HG03457 (cell line): ENCODE measurements around the gene VAPB.

Experiments
- ATAC-seq: cut with Tn5 transposase; IDR thresholded peaks from one replicate; pipeline ENCODE4 v1.9.1; 2021; ENCODE audit warnings: moderate number of reproducible peaks; ENCODE audit not compliant: unreplicated experiment

The VAPB gene

DNA sequence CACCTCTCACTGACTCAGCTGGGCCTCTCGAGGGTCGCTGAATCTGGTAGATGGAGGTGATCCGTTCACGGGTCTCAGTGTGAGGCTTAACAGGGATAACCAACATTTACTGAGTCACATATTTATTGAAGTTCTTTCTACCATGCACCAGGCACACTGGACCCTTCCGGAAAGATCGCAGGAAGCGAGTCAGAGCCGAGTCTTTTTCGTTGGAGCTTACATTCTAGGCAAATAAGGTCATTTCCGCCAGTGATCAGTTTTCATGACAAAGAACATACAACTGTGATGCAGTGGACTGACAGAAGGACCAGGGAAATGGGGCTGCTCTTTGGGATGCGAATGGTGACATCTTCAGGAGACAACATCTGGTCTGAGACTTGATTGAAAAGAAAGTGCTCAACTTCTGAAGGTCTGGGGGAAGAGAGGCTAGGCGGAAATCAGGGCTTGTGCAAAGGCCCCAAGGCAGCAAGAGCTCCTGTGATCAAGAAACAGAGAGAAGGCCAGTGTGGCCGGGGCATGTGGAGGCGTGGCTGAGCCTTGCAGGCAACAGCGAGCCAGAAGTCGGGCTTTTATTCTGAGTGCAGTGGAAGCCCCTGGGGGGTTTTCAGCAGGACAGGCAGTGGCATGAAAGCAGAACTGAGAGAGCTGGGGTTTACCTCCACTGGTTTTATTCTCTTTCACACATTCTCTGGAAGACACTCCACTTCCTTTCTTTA is 69.5 kb downstream of the VAPB start:
- peak; percentile 90 for ATAC-seq

DNA sequence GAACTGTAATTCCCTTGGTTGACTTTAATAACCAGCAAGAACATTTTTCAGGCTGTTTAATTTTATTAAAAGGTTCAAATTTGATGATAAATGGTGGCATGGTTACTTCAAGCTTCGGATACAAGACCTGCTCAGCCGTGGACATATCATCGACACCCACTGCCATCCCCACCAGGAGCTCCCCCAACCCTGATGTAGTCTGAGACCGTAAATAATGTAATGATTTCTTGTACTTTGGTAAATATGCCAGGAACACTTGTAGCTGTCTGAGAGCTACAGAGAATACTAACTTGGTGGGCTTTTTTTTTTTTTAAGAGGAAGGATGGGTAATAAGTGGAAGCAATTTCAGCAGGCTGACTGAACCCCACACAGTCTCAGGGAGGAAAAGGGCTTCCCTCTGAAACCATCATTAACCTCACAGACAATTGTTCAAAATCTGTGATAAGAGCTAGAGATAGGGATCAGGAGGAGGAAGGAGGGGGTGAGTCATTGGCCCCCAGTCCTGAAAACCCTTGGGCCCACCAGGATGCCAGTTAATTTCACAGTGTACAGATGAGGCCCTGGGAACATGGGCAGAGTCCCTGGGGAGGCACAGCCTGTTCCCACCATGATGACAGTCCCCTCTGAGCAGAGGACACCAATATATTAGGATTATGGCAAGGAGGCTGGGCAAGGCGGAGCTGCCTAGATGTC is 70.2 kb downstream of the VAPB start:
- ATAC-seq: peak; percentile 10

GRCh38 chr20:58461104-58461503 is 72.1 kb downstream of the VAPB start:
- ATAC-seq: no peak

GRCh38 chr20:58461899-58462298 is 72.9 kb downstream of the VAPB start:
- no peak for ATAC-seq

DNA sequence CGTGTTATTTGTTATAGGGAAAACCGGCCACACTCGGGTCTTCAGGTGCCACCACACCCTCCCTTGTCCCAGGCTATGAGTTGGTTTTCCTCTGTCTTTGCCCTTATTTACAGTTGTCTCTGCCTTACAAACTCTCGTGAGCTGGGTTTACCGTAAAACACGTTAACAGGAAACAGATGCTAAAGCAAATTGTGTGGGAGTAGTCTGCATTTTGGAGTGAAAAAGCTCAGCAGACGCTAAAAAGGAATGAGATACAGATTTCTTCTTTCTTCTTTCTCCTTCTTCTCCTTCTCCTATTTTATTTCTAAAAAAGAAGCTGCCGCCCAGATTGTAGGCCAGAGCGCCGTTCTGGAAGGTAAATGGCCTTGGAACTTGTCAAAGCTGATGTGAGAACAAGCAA is 74.2 kb downstream of the VAPB start:
- no peak for ATAC-seq

- no peak for ATAC-seq
These were observed 75.8 kb downstream of the VAPB start for GRCh38 chr20:58464838-58465237.

- ATAC-seq: no peak
These were observed 77.2 kb downstream of the VAPB start for GRCh38 chr20:58466095-58466708.

GRCh38 chr20:58466729-58467571 is 77.9 kb downstream of the VAPB start:
- ATAC-seq: no peak

DNA sequence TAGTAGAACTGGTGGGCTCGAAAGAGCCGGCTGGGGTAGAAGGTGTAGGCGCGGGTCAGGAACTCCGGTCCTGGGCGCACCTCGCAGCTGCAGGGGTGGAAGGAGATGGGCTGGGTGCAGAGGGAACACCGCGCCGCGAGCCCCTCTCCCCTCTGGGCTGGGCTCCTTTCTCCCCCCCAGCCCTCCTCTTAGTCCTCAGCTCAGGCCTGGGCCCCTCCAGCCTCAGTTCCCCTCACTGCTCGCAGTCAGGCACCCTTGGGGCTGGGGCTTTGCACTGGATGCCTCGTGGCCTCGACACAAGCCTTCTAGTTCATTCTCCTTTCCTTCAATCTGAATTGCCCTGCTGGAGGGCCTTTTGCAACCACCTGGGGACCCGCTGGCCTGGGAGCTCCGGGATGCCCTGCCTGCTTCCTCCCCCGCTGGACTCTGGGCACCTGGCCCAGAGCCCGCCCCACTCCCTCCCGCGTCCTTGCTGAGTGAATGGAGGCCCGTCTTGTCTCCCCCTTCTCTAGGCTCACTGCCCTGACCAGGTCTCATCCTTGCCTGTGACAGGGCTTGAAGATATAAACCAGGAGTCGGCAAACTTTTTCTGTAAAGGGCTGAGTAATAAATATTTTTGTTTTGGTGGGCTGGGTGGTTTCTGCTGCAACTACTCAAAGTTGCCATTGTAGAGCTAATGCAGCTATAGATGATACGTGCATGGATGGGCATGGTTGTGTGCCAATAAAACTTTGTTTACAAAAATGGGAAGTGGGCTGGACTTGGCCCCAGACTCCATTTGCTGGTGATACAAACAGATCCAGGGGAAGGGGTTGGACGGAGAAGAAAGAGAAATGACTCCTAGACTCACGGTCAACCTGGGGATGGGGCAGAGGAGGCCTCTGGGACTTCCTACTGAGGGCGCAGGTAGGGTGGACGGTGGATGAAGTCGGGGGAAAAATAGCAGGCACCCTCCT is 78.8 kb downstream of the VAPB start:
- ATAC-seq: no peak

DNA sequence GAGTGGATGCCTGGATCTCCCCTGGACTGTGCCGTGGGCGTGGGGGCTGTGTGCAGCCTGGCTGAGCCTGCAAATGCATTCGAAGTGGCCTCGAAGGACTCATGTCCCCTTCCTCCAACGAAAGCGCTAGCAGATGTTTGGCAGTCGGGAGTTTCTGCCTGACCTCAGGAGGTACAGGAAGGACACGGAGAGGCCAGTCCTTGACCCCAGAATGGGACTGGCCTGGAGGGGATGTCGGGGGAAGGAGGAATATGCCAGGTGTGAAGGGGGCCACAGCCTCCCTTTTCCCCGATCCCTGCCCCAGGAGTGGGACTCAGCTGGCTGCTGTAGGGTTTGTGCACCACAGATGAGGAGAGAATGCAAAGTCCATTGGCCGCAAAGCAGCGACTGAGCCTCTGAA is 80.6 kb downstream of the VAPB start:
- ATAC-seq: no peak

DNA sequence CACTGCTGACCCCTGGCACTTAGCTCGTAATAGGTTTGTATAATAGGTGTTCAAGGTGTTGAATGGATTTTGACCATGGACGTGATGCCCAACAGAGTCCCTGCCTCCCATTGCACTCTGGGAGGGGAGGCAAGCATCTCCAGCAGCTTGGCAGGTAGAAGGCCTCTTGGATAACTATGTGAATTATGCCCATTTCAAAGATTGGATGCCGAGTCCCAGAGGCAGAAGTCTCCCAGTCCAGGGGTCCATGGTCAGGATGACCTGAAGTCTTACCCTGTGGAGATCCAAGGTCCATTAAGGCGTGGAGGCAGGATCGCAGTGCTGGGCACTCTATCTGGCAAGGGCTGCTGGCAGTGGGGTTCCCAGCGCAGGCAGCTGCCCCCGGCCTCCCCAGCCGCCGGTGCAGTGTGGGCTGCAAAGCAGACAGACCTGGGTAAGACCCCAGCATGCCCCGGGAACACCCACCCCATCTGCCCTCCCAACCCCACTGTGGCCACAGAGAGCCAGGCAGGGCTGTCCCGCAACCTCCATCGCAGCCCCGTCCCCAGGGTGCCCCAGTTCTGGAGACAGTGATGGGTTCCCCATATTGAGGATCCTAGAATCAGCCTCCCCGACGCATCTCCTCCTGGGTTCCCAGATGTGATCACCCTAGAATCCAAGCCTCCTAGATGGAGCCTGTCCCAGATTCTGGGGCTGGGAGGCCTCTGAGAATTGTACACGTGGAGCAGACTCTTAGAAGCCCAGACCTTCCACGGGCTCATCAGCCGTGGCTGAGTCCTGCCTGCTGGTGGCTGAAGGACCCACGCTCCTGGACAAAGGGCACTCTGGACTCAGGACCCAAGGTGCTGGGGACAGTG is 81.5 kb downstream of the VAPB start:
- ATAC-seq: no peak

GRCh38 chr20:58471193-58472164 is 82.5 kb downstream of the VAPB start:
- no peak for ATAC-seq

GRCh38 chr20:58472273-58473018 is 83.4 kb downstream of the VAPB start:
- no peak for ATAC-seq

GRCh38 chr20:58473453-58474425 is 84.7 kb downstream of the VAPB start:
- no peak for ATAC-seq

DNA sequence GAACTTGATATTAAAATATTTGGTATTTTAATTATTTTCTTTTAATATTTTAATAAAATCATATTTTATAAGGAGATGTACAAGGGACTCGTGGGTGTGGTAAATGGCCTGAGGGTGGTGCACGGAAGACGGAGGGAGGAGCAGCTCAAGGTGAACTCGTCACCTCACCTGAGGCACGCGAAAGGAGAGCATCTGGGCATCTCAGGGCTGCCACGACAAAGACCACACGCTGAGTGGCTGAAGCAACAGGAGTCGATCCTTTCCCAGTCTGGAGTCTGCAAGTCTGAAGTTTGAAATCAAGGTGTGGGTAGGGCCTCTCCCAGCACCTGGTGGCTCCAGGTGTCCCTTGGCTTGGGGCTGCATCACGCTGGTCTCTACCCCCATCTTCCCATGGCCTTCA is 86.4 kb downstream of the VAPB start:
- no peak for ATAC-seq

DNA sequence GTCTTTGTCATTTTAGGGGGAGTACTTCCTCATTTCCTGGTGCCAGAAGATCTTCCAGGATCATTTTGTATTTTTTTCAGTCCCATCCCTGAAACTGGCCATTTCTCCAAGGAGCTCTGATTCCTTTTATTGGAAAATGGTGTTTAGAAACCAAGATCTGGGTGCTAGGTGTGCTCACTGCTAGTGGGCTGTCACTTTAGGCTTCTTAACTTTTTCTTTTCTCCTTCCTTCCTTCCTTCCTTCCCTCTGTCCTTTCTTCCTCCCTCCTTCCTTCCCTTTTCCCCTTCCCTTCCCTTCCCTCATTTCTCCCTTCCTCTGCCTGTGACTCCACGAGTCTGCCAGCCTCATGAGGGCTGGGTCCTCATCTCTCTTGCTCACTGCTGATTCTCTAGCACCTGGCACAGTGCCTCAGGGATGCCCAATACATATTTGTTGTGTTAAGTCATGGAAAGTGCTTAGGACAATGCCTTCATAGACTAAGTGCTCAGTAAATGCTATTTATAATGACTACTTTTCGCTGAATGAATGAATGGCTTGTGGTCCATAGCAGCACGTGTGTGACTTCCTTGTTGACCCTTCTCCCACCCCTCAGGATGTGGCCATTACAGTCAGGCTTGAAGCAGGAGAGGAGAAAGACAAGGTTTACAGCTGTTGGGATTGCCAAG is 89.2 kb downstream of the VAPB start:
- ATAC-seq: no peak
